Activated T-helper 2 cell treated with anti-CD3 and anti-CD28 coated beads, Interferon-gamma antibody, Interleukin-2, Interleukin-4, amounts not matched to agents 10 μg/mL and 5 μg/mL and 100 μg/mL, durations not matched to agents 14 hours and 24 hours and 36 hours (primary cell): Measurements from ENCODE around the gene RB1. TPM values are rescaled to one million over a fixed set of nuclear protein-coding genes. Genes with fewer than 3 reads are reported as not detected.

Experiments
- DNase-seq: peaks from one replicate; pipeline ENCODE4 v3.0.0; 2021; ENCODE audit warnings: low spot score
- H3K27ac Mint-ChIP-seq: one replicate; pipeline ENCODE4 v1.8.0; 2021; ENCODE audit warnings: mixed read lengths
- H3K27me3 Mint-ChIP-seq: one replicate; pipeline ENCODE4 v1.8.0; 2021; ENCODE audit warnings: low read depth, mixed read lengths
- H3K36me3 Mint-ChIP-seq: one replicate; pipeline ENCODE4 v1.8.0; 2021; ENCODE audit warnings: low read depth, mixed read lengths
- H3K4me1 Mint-ChIP-seq: one replicate; pipeline ENCODE4 v1.8.0; 2021; ENCODE audit warnings: low read depth, mixed read lengths
- H3K4me3 Mint-ChIP-seq: one replicate; pipeline ENCODE4 v1.8.0; 2021; ENCODE audit warnings: low read depth, mild to moderate bottlenecking, moderate library complexity, mixed read lengths
- H3K9me3 Mint-ChIP-seq: one replicate; pipeline ENCODE4 v1.8.0; 2021; ENCODE audit warnings: mixed read lengths
- intact Hi-C: fragments of 100-400 bp; cut with micrococcal nuclease; formaldehyde crosslinking; loops from one replicate; pipeline ENCODE4 v1.15.1; 2023
- total RNA-seq: library from RNA; stranded (reverse); gene quantifications from 2 replicates; pipeline ENCODE4 v1.2.3, GENCODE V29; 2022

RB1 gene
- total RNA-seq, 1 donor from 2014 or later: 28.0 TPM

DNA sequence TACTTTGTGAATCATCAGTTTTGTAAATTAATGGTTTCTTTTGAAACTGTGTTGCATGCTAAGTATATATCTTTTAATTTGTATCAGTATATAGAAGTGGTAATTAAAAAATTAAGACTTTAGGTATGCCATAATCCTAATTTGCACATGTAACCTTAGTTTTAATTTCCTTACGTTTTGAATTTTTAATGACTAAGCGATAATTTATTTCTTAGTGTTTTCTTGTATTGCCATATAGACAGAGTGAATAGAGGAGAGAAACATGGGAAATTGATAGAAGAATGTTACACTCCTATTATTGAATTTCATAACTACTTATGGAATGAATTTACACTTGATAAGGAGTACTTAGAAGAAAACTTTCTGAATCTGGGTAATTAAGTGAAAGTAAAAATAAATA, 79.8 kb downstream of the RB1 start:
- peaks cover 51% of the 10 kb centered on the region for H3K36me3 Mint-ChIP-seq
- H3K4me3 Mint-ChIP-seq: no peak overlapping the region
- no peak overlapping the region for H3K27ac Mint-ChIP-seq

DNA sequence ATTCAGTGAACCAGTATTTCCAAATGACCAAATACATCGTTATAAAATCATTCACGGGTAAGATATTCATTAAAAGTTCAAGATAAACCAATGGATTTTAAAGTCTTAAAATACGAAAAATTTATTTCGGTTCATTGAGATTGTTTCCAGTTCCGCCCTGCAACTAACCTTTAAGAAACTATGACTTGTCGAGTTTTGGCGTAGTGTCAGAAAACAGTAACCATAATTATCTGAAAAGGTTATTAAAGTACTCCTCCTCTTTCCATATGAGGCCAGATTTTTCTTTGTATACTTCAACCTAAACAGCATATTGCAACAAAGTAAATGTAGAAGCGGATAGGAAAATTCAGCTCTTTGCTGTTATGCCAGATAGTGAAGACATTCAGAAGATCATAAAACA, 83.3 kb downstream of the RB1 start:
- no peak for DNase-seq
- intact Hi-C loops: no loop called here
- Mint-ChIP-seq H3K27ac (no peak overlapping the region), H3K4me3 (no peak overlapping the region), H3K9me3 (no peaks in the 10 kb centered on the region), H3K4me1 (peaks cover 13% of the 10 kb centered on the region), H3K36me3 (peaks cover 41% of the 10 kb centered on the region), H3K27me3 (no peaks in the 10 kb centered on the region)

More for the DNA sequence above, 79.8 kb downstream of the RB1 start:
- DNase-seq: no peak
- no peaks in the 10 kb centered on the region for H3K9me3 Mint-ChIP-seq
- H3K27me3 Mint-ChIP-seq: no peaks in the 10 kb centered on the region
- intact Hi-C loops: no loop called here
- peaks cover 7% of the 10 kb centered on the region for H3K4me1 Mint-ChIP-seq

DNA sequence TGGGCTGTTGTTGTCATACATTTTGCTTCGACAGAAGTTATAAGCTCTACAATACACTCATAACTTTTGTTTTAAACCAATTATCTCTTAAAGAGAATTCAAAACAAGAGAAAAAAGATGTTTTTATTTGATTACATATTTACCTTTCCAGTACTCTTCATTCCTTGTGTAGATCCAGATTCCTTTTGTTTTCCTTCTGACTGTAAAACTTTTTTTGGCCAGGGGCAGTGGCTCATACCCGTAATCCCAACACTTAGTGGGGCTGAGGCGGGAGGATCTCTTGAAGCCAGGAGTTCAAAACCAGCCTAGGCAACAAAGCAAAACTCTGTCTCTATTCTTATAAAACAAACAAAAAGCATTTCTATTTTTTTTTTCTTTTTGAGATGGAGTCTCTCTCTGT, 87.7 kb downstream of the RB1 start:
- Mint-ChIP-seq H3K36me3 (peaks cover 61% of the 10 kb centered on the region), H3K4me3 (no peak overlapping the region), H3K27me3 (no peaks in the 10 kb centered on the region), H3K27ac (no peak overlapping the region), H3K9me3 (peaks cover 32% of the 10 kb centered on the region), H3K4me1 (peaks cover 13% of the 10 kb centered on the region)
- DNase-seq: no peak
- intact Hi-C loops: no loop called here

DNA sequence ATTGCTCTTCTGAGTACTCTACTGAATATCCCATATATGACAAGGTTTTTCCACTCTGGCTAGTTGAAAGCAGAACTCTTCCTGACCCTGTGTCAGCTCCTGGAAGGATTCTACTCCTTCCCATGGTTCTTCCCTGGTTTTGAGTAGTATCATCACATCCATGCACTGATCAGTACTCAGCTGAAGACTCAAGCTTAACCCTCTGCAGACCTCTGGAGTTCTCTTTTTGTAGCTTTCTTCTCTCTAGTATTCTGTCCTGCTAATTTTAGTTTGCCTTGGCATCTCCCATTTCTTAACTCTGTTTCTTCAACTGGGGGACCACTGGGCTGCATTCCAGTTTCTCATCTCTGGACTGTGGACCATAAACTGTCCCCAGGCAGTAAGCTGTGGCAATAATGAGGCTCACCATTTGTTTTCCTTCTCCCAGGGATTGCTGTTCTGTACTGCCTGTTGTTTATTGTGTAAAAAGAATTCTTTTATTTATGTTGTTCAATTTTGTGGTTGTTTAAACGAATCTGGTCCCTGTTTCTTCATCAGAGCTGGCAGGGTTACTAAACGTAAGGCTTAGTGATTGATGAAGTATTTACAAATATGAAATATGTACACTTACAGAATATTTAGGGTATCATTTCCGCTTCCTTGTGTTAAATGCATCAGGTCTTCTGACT, 89.6 kb downstream of the RB1 start:
- H3K36me3 Mint-ChIP-seq: peaks cover 64% of the 10 kb centered on the region
- no peak overlapping the region for H3K27ac Mint-ChIP-seq
- no peaks in the 10 kb centered on the region for H3K27me3 Mint-ChIP-seq
- no peak for DNase-seq
- intact Hi-C loops: no loop called here
- H3K4me3 Mint-ChIP-seq: no peak overlapping the region
- peaks cover 7% of the 10 kb centered on the region for H3K4me1 Mint-ChIP-seq
- peaks cover 38% of the 10 kb centered on the region for H3K9me3 Mint-ChIP-seq

DNA sequence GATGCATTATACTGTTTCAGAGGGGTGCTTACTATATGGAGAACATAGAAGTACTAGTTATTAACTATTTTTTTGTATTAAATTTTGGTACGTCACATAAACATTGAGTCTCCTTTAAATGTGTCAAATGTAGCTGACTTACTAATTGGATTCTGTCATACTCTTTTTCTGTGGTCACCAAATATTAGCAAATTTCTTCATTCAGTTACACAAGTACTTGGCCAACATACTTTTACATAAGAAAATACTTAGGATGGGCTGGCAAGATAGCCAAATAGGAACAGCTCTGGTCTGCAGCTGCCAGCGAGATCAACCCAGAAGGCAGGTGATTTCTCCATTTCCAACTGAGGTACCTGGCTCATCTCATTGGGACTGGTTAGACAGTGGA, 90.1 kb downstream of the RB1 start:
- Mint-ChIP-seq H3K36me3 (peaks cover 61% of the 10 kb centered on the region), H3K27ac (no peak overlapping the region), H3K9me3 (peaks cover 38% of the 10 kb centered on the region), H3K4me3 (no peak overlapping the region), H3K27me3 (no peaks in the 10 kb centered on the region), H3K4me1 (peaks cover 10% of the 10 kb centered on the region)
- no peak for DNase-seq
- intact Hi-C loops: no loop called here

DNA sequence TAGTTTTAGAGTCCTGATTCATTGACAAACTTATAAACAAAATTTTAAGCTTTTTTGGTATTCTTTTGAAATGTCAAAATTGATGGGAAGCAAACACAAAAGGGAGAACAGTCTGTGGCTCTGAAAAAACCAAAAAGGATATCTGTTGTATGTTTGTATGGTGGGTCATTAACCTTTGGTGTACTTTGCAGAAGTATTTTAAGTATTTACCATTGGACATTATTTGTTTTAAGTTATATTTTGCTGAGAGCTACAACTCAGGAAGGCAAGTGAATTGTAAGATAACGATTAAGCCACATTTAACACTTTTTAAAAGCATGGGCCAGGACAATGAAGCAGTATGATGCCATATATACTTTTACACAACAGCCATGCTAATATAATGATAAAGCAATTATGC, 94.2 kb downstream of the RB1 start:
- DNase-seq: no peak
- Mint-ChIP-seq H3K4me1 (peaks cover 26% of the 10 kb centered on the region), H3K27ac (no peak overlapping the region), H3K9me3 (peaks cover 31% of the 10 kb centered on the region), H3K27me3 (no peaks in the 10 kb centered on the region), H3K4me3 (no peak overlapping the region), H3K36me3 (peaks cover 45% of the 10 kb centered on the region)
- intact Hi-C loops: no loop called here

DNA sequence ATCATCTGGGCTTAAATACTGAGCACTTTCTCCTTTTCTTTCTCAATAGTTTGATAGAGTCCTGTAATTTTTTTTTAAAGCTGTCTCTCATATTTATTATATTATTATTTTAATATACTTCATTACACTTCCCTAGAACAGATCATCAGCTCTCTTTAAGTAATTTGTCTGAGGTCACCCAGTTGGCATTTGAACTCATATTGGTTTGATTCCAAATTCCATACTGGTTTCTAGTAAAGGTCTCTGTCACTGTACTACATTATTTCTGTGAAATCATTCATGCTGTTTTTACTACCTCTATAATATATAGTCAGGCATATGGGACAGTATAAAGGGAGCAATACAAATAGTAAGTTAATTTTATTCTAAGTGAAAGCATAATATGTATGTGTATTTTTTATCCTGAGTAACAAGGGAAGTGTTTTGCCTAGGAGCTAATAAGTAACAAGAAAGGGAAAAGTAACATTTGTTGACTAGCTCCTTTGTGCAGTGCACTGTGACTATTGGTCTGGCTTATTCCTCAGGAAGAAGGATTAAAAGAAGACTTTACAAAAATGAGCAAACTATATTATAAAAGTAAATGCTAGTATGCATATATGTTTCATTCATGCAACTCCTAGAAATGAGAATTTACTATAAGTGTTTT, 95.0 kb downstream of the RB1 start:
- Mint-ChIP-seq H3K36me3 (peaks cover 40% of the 10 kb centered on the region), H3K27me3 (no peaks in the 10 kb centered on the region), H3K9me3 (peaks cover 23% of the 10 kb centered on the region), H3K4me1 (peaks cover 33% of the 10 kb centered on the region), H3K4me3 (no peak overlapping the region), H3K27ac (no peak overlapping the region)
- DNase-seq: no peak
- intact Hi-C loops: no loop called here

DNA sequence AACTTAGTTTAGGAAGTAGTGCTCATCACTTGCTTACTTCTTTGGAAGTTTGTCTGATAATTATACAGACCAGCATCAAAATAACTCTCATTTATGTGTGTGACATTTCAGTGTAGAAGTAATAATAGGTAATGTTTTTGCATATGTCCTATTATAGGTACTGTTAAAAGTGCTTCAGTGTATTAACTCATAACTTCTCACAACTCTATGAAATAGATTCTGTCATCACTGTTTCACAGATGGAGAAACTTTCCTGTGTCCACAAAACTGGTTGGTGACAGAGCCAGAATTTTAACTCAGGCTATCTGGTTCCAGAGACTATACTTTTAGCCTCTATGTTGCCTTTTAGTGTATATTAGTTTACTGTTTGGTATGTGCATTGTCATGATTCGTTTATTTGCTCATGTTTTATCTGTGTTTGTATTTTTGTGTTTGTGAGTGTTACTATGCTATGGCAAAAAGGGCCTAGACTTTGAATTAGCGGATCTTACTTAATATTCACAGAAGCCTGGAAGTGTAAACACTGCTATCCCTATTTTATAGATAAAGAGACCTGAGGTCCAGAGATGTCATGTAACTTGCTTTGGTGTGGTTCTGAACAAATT, 96.6 kb downstream of the RB1 start:
- intact Hi-C loops: loop anchor here (5.0 to 10.0 kb wide), 3 partner anchors 98 to 575 kb away; partner anchors contain the start of genes FNDC3A and RB1
- H3K27me3 Mint-ChIP-seq: no peaks in the 10 kb centered on the region
- peaks cover 35% of the 10 kb centered on the region for H3K36me3 Mint-ChIP-seq
- no peak overlapping the region for H3K27ac Mint-ChIP-seq
- no peak overlapping the region for H3K4me3 Mint-ChIP-seq
- peaks cover 17% of the 10 kb centered on the region for H3K9me3 Mint-ChIP-seq
- no peak for DNase-seq
- peaks cover 46% of the 10 kb centered on the region for H3K4me1 Mint-ChIP-seq

DNA sequence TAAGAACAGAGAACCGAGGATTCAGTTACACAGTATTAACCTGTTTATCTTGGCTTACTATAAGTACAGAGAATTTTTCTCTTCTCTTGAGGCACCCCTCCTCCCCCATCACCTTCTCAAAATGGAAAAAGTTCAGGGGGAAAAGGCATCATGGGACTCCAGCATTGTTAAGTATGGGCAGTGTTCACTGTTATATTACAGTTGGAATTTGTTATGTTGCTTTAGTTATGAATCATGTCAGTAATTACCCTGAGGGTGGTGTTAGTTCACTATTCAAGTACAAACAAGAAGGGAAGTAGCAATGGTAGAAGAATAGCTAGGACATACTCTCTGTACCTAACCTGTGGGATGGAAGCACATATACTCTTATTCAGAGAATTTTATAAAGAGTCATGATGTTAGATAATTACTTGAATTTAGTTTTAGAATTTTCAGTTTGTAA, 97.3 kb downstream of the RB1 start:
- Mint-ChIP-seq H3K27me3 (no peaks in the 10 kb centered on the region), H3K4me3 (peak overlapping the region; percentile 20), H3K36me3 (peaks cover 32% of the 10 kb centered on the region), H3K9me3 (peaks cover 10% of the 10 kb centered on the region), H3K27ac (peak overlapping the region; percentile 22), H3K4me1 (peaks cover 49% of the 10 kb centered on the region)
- DNase-seq: no peak
- intact Hi-C loops: loop anchor here (5.0 to 10.0 kb wide), 3 partner anchors 99 to 574 kb away; partner anchors contain the start of genes FNDC3A and RB1

DNA sequence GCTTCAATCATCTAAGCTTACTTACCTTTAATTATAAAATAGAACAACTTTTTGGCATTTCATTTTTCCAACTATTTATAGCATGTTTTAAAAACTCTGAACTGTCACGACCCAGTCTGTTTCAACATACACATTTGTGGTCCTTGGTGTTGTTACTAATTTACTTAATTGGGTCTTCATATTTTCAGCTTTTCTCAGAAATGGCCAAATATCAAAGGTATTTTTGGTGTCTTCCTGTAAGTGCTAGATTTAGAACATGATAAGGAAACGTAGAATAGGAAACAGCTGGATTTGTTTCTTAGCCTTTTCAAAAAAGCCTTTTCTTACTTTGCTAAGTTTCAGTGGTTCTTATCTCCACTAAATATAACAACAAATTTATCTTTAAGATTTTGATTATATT, 97.9 kb downstream of the RB1 start:
- intact Hi-C loops: loop anchor here (5.0 to 10.0 kb wide), 3 partner anchors 99 to 573 kb away; partner anchors contain the start of genes FNDC3A and RB1
- Mint-ChIP-seq H3K4me3 (no peak overlapping the region), H3K27ac (no peak overlapping the region), H3K4me1 (peaks cover 54% of the 10 kb centered on the region), H3K9me3 (peaks cover 4% of the 10 kb centered on the region), H3K36me3 (peaks cover 29% of the 10 kb centered on the region), H3K27me3 (no peaks in the 10 kb centered on the region)
- no peak for DNase-seq

DNA sequence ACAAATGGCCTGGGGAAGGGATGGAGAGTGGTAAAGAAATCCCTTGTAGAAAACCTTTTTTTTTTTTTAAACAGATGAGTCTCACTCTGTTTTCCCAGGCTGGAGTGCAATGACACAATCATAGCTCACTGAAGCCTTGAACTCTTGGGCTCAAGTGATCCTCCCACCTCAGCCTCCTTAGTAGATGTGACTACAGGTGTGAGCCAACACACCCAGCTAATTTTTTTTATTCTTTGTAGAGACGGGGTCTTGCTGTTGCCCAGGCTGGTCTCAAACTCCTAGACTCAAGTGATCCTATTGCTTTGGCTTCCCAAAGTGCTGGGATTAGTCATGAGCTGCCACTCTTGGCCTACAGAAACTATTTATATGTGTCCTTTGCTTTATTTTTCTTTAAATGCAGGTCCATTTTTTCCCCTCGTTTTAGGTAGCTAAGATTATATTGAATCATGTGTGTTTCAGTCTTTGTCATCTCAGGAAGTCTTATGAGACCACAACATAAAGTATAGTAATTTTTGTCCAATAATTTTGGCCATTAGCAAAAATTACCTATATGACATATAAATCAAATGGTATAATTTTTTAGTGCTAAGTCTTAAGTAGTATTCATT, 98.9 kb downstream of the RB1 start:
- Mint-ChIP-seq H3K4me1 (peaks cover 55% of the 10 kb centered on the region), H3K4me3 (peak overlapping the region; percentile 7), H3K9me3 (no peaks in the 10 kb centered on the region), H3K27ac (peak overlapping the region; percentile 36), H3K27me3 (no peaks in the 10 kb centered on the region), H3K36me3 (peaks cover 21% of the 10 kb centered on the region)
- intact Hi-C loops: loop anchor here (2.0 to 10.0 kb wide), 8 partner anchors 46 to 572 kb away; partner anchors contain the start of genes FNDC3A and RB1
- DNase-seq: no peak

DNA sequence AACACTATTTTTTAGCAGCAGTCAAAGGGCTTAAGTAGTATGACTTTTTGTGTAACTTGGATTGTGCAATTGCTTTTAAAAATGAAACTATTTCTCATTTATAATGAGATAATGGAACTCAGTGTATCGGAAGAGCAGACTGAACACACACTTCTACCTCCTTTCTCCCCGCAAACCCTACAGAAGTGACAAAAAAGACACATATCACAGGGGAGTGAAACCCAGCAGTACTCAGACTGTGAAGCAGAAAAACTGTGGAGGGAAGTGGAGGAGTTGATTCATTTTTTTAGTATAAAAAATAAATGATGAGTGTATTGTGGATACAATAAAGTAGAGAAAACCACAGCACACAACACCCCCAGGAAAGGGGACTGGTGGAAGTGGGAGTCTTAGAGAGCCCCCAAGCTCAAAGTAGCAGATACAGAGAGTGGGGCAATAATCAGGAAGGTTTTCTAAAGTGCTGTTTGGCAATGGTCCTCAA, 99.6 kb downstream of the RB1 start:
- peak; percentile 37 for DNase-seq
- Mint-ChIP-seq H3K27ac (peak overlapping the region; percentile 90), H3K27me3 (no peaks in the 10 kb centered on the region), H3K9me3 (no peaks in the 10 kb centered on the region), H3K4me3 (peak overlapping the region; percentile 68), H3K36me3 (peaks cover 21% of the 10 kb centered on the region), H3K4me1 (peaks cover 54% of the 10 kb centered on the region)
- intact Hi-C loops: loop anchor here (1.0 to 10.0 kb wide), 11 partner anchors 8 to 572 kb away; partner anchors contain the start of genes FNDC3A and RB1
